GM12865 (cell line): ENCODE measurements around the gene ACTN1.

ENCODE experiments used
- DNase-seq: peaks from one replicate; pipeline ENCODE4 v3.0.0; 2010; ENCODE audit warnings: low read depth
- H3K4me3 ChIP-seq: 2 replicates; pipeline ENCODE4 v1.5.1; 2011; ENCODE audit warnings: mild to moderate bottlenecking, low read depth, low read length, control low read depth
- CTCF ChIP-seq: IDR thresholded peaks from 2 replicates; pipeline ENCODE4 v1.5.1; 2011; ENCODE audit warnings: low read length, control low read depth, low read depth, inconsistent platforms; ENCODE audit not compliant: insufficient read depth; ENCODE audit errors: missing control alignments

Gene ACTN1

DNA sequence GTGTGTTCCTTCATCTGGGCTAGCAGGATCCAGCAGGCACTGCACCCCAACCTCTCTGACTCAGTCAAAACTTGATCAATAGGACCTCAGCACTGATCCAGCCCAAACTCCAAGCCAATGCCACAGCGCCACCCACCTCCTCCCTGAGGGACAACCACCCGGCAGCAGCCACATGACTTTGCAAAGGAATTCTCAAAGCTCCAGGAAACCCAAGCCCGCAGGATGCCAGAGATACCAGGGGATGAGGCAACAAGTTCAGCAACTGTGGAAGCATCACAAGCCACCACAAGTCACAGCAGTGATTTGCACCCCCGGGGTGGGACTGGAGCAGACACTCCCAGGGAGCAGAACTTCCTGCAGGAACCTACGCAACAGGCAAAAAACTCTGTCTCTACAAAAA is 37.3 kb downstream of the ACTN1 start:
- DNase-seq, result no peak
- peak; percentile 2 for TF ChIP-seq CTCF
- H3K4me3 ChIP-seq, result no peak overlapping the region

- DNase-seq, result no peak
Measured at GRCh38 chr14:68940614-68941185, 38.4 kb downstream of the ACTN1 start.

DNA sequence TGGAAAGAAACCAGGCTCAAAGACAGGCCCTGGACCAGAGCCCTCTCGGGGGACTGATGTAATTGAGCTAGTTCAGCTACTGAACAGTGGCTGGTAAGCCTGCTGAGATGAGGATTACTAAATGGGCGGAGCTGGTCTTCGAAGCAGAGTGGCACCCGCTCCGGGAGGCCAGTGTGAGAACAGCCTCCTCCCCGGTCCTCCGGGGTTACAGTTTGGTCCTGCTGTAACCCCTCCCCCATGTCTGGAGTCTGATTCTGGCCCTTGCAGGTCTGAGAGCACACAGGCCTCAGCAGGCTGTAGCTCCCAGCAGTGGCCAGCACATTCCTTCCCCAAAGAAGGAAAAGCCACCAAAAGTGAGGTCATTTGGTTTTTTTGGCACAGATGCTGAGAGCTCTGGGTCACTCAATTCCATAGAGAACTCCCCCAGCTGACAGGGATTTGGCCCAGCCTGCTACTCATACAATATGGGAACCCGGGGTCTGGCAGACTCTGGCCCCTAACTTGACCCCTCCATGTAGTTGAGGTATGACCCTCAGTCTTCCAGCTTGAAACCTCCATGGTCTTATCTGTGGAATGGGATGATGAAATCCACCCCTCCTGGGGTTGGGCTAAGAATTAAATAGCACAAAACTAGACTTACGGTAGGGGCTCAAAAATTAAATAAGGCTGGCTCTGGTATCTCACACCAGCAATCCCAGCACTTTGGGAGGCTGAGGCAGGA is 39.0 kb downstream of the ACTN1 start:
- H3K4me3 ChIP-seq, result no peak overlapping the region
- TF ChIP-seq CTCF, result no peak
- DNase-seq, result no peak

More at GRCh38 chr14:68940614-68941185, 38.4 kb downstream of the ACTN1 start:
- no peak overlapping the region for H3K4me3 ChIP-seq
- TF ChIP-seq CTCF, result no peak

- no peak for TF ChIP-seq CTCF
- DNase-seq, result no peak
- H3K4me3 ChIP-seq, result no peak overlapping the region
Measured at GRCh38 chr14:68939181-68939892, 39.8 kb downstream of the ACTN1 start.

DNA sequence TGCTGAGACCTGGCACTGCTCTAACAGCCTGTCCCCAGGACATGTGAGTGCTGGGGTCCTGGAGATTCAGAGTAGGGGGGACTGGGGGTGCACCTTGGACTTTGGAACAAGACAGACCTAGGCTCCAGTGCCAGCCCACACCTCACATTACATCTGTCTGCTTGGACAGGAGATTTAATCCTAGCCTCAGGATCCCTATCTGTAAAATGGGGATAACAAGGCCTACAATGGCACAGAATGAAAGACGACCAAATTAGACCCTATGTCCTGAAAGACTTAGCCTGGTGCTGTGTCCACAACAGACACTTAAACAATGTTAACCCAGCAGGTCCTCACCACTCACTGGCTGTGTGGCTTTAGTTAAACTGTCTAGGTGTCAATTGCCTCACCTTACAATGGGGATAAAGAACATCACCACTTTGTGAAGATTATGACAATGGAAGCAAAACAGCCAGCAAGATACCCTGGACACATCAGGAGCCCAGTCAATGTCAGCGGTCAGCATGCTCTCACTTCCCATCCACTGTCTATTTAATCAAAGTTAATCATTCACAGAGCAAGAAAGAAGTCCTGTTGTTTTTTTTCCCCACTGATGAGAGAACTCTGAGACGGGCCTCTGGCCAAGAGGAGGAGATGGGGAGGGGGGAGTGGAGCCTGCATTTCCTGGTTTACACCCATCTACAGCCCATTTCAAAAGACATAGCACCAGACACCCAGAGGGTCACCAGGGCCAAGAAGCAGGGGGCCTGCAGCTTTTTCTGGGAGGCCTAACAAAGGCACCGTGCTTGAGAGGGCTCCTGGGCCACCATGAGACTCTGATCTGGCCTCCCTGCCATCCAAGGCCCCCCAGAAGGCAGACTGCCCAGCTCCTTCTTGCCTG is 40.6 kb downstream of the ACTN1 start:
- no peak for DNase-seq
- no peak overlapping the region for H3K4me3 ChIP-seq
- no peak for TF ChIP-seq CTCF

DNA sequence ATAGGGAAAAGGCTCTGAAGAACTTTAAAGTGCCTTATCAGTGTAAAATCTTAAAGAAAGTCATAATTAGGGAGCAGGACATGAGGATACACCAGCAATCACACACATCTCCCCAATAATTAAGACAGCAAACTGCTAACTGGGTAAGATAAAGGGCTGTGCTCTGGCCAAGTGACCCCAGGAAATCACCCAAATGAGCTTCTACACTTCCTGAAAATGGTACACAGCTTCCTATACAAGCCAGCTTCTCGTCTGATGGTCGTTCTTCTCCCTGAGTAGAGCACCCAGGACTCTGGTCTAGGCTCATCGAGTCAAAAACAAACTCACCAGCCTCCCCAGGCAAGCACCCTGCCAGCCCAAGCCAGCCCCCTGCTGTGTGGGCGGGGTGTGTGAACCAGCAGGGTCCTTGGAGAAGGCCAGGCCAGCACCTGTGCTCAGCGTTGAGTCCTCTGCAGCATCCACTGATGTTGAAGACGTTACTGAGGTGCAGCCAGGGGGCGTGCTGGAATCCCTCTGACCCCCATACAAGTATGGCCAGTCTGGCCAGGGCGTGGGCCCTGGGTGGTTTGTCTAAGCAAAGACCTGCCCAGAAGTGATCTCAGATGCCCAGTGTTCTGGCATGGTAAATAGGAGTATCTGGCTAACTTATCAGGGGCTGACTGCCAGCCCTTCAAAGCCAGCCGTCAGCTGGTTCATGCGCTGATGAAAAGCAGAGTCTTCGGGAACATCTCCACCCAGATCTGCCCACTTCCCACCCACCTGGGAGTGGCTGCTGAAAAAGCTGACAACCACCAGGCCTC is 41.4 kb downstream of the ACTN1 start:
- no peak for TF ChIP-seq CTCF
- no peak for DNase-seq
- H3K4me3 ChIP-seq, result no peak overlapping the region
